Measurements from ENCODE around the gene PILRA. TPM values are rescaled to one million over a fixed set of nuclear protein-coding genes. Genes with fewer than 3 reads are reported as not detected.

The PILRA gene
- total and polyA plus RNA-seq, 8 donors, result 0.88 to 7.6 (median 3.7) TPM

DNA sequence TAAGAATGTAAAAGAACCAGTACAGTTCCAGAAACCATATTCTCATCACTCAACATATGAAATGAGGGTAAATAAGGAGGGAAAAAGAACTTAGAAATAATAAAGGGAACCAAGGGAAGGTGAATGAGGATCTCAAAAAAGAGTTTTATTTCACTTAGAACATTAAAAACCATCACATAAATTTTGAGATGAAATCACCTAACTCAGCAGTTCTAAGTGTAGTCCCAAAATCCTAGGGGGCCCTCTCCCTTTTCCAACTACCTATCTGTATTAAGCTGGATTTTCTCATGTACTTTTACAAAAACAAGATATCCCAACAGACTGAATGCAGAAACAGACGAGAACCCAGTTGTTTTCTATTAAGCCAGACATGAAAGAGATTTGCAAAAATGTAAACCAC, 52.1 kb downstream of the PILRA start:
- Histone ChIP-seq H3K4me3 (no peak overlapping the region), H3K9me3 (no peaks in the 10 kb centered on the region), H3K36me3 (no peaks in the 10 kb centered on the region), H3K27ac (no peak overlapping the region), H3K4me1 (peaks cover 0 to 4% (median 0%) of the 10 kb centered on the region in 3 donors), H3K27me3 (no peaks in the 10 kb centered on the region)
- WGBS, 2 donors, result 78 to 79% methylated on average over 1 of the region's 1 CpG
- DNase-seq, result no peak
- intact Hi-C loops (cut with DNase I), result no loop called here
- ATAC-seq, result no peak
- no peak for FAIRE-seq
- TF ChIP-seq, protein P1, sequence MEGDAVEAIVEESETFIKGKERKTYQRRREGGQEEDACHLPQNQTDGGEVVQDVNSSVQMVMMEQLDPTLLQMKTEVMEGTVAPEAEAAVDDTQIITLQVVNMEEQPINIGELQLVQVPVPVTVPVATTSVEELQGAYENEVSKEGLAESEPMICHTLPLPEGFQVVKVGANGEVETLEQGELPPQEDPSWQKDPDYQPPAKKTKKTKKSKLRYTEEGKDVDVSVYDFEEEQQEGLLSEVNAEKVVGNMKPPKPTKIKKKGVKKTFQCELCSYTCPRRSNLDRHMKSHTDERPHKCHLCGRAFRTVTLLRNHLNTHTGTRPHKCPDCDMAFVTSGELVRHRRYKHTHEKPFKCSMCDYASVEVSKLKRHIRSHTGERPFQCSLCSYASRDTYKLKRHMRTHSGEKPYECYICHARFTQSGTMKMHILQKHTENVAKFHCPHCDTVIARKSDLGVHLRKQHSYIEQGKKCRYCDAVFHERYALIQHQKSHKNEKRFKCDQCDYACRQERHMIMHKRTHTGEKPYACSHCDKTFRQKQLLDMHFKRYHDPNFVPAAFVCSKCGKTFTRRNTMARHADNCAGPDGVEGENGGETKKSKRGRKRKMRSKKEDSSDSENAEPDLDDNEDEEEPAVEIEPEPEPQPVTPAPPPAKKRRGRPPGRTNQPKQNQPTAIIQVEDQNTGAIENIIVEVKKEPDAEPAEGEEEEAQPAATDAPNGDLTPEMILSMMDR (IDR thresholded peaks at IDR 0.05), result no peak

DNA sequence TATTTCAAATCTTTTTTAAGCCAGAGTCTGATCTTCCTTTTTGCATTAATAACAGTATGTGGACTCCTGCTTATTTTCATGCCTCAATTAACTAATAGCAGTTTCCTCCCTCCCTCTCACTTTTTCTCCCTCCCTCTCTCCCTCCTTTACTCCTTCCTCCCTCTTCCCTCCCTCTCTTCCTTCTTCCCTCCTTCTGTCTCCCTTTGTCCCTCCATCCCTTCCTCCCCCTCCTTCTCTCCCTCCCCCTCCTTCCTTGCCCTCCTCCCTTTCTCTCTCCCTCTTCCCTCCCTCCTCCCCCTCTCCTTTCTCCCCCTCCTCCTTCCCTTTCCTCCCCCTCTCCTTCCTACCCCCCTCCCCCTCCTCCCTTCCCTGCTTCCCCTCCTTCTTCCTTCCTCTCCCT, 53.2 kb downstream of the PILRA start:
- Histone ChIP-seq H3K4me1 (peaks cover 0 to 12% (median 0%) of the 10 kb centered on the region in 3 donors), H3K9me3 (no peaks in the 10 kb centered on the region), H3K36me3 (no peaks in the 10 kb centered on the region), H3K27ac (no peak overlapping the region), H3K27me3 (no peaks in the 10 kb centered on the region), H3K4me3 (no peak overlapping the region)
- TF ChIP-seq, protein P1 (IDR thresholded peaks at IDR 0.05), result no peak
- FAIRE-seq, result no peak
- DNase-seq, result no peak
- intact Hi-C loops (cut with DNase I), result no loop called here
- no peak for ATAC-seq

DNA sequence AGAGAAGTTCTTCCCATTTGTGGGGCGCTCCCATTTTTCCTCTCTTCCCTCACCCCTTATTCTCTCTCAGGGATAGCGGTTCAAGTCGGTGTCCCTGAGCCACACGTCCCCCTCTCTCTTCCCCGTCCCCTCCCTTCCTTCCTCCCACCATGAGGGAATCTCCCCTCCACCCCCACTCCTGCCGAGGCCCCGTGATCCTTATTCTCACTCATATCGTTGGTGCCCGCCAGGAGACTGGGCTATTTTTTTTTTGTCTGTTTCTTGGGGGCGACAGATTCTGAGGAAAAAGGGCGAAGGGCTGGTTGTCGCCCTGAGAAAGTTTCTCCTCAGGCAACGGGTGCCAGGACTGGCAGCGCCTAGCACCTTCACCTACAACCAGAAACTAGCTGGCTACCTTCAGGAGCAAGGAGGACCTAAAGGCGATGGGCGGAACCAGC, 54.5 kb downstream of the PILRA start:
- TF ChIP-seq, protein P1 (IDR thresholded peaks at IDR 0.05), result no peak
- FAIRE-seq (no peak), DNase-seq (peak in 2 of 6 donors; percentile 40 to 55), ATAC-seq (no peak)
- Histone ChIP-seq H3K4me1 (peaks cover 0 to 17% (median 0%) of the 10 kb centered on the region in 3 donors), H3K9me3 (no peaks in the 10 kb centered on the region), H3K36me3 (no peaks in the 10 kb centered on the region), H3K4me3 (peak overlapping the region in 3 of 4 donors; percentile 45 to 98 (median 65)), H3K27ac (peak overlapping the region; percentile 97 to 100 (median 98)), H3K27me3 (no peaks in the 10 kb centered on the region)
- WGBS, 2 donors, result 46 to 48% methylated on average over 16 of the region's 16 CpGs
- intact Hi-C loops (cut with DNase I), result no loop called here

DNA sequence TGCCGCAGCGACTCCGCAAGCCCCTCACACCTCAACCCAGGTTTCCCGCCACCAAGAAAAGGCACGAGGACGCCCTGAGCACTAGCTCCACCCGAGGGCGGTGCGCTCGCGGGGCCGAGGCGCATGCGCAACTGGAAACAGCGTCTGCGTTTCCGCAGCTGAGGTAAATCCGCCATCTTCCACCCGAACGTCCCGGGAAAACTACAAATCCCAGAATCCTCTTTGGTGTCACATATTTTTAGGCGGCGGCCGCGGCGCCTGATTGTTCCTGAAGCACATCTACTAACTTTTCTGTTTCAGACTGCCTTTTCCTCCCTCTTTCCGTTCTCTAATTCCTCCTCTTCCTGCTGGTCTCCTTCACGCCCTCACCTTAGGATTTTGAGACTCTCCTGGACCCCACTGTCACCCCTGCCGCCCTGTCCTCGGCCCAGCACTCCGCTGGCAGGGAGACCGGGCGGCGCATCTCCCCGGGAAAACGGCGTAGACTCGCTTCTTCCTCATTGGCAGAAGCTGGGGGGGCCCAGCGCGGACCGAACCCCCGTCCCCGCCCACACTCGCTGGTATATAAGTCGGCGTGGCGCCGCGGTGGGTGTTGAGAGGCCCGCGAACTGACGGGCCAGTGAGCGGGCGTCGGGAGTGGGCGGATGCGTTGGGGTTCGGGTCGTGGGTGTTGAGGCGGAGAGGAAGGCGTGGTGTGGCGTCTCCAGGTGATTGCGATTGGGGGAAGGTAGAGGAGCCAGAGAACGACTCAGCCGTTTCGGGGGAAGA, 55.1 kb downstream of the PILRA start, which contains the start of gene ZCWPW1:
Gene ZCWPW1, minus strand, starts transcription at position 505 of the 768 bp plus-strand sequence. CDS start 8,054 bp downstream, outside the sequence.
- Histone ChIP-seq H3K4me3 (peak within 1 kb of the TSS; percentile 55 to 98 (median 71)), H3K27me3 (no peaks in the 10 kb centered on the region), H3K4me1 (peaks cover 0 to 17% (median 0%) of the 10 kb centered on the region in 3 donors), H3K9me3 (no peaks in the 10 kb centered on the region), H3K36me3 (peaks cover 0 to 6% (median 0%) of the 10 kb centered on the region in 3 donors), H3K27ac (peak within 1 kb of the TSS; percentile 97 to 100 (median 98))
- DNase-seq, result peak; percentile 93 to 98 (median 96)
- no peak for FAIRE-seq
- TF ChIP-seq, protein P1 (IDR thresholded peaks at IDR 0.05), result no peak
- WGBS, 2 donors, result 1% methylated on average over 64 to 66 of the region's 66 CpGs
- intact Hi-C loops (cut with DNase I), result no loop called here
- ATAC-seq, result peak; percentile 64 to 77 (median 72)

All from pancreas (tissue), 10 donors.